NCI-H2171 (cell line): ENCODE measurements around the gene KLK10.

Experiments
- DNase-seq: peaks from one replicate; lab custom pipeline; 2025; lab: John Stamatoyannopoulos, UW

Gene KLK10

GRCh38 chr19:51025809-51026553 lies 6.5 kb upstream of the KLK10 start:
- DNase-seq = no peak

GRCh38 chr19:51025401-51025800 lies 5.9 kb upstream of the KLK10 start:
- no peak for DNase-seq

DNA sequence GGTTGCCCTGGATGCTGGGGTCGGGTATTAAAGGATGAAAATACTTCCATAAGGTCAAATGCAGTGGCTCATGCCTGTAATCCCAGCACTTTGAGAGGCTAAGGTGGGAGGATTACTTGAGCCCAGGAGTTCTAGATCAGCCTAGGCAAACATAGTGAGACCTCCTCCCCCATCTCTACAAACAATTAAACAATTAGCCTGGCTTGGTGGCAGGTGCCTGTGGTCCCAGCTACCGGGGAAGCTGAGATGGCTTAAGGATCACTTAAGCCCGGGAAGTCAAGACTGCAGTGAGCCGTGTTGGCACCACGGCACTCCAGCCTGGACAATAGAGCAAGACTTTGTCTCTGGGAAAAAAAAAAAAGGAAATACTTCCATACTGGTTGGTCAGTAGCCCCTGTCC lies 5.4 kb upstream of the KLK10 start:
- DNase-seq = no peak

- DNase-seq = no peak
Measured at GRCh38 chr19:51023946-51024345, 4.4 kb upstream of the KLK10 start.

- no peak for DNase-seq
Measured at GRCh38 chr19:51022526-51022925, 3.0 kb upstream of the KLK10 start.

DNA sequence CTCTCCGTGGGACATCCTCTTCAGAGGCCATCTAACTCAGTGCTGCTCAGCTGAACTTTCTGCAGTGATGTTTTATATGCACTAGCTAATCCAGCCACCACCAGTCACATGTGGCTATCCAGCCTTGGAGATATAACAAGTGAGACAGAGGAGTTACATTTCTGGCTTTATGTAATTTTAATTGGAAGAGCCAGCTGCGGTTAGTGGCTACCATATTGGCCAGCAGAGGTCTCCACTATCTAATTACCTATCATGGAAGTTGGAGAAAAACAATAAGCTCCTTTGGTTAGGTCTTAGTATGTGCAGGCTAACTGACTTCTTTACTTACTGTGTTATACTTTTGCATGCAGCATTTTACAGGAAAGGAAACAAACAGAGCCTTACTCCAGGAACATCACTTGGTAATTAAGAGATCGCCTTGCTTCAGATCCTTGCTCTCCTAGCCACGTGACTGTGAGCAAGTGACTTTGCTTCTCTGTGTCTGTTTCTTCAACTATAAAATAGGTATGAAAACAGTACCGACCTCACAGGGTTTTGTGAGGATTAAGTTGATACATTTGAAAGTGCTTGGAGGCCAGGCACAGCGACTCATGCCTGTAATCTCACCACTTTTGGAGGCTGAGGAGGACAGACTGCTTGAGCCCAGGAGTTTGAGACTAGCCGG lies 1.6 kb upstream of the KLK10 start:
- DNase-seq = no peak

DNA sequence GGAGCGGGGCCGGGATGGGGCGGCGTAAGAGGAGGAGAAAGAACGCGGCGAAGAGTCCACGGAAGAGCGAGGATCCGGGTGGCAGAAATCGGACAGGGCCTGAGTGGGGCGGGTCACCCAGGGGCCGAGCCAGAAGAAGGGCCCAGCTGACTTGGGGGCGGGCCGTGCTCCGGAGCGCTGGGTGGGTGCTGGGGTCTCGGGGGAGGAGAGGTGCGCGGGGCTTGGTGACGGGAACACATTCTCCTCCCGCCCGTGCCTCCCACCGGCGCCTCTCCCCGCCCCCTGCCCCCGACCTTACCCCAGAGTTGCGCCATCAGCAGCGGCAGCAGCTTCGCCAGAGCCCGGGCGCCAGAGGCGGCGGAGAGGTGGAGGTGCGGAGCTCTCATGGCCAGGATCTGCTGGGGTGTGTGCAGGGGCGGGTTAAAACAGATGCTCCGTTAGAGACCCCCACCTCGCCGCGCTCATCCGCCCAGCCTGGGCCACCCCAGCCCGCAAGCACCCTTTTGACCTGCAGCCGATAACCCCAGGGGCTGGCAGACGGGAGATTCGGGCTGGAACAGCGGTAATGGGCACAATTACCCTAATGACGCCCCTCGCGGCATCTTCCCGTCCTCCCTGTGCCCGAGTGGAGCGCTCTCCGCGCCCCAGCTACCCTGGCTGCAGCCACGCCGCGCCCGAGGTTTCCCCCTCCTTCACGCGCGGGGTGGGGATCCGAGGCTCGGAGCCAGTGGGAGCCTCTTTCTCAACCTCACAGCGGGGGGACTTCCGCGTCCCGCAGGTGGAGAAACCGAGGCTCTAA lies 565 bp downstream of the KLK10 start:
- DNase-seq = no peak

GRCh38 chr19:51016798-51017683 lies 2.5 kb downstream of the KLK10 start:
- no peak for DNase-seq

DNA sequence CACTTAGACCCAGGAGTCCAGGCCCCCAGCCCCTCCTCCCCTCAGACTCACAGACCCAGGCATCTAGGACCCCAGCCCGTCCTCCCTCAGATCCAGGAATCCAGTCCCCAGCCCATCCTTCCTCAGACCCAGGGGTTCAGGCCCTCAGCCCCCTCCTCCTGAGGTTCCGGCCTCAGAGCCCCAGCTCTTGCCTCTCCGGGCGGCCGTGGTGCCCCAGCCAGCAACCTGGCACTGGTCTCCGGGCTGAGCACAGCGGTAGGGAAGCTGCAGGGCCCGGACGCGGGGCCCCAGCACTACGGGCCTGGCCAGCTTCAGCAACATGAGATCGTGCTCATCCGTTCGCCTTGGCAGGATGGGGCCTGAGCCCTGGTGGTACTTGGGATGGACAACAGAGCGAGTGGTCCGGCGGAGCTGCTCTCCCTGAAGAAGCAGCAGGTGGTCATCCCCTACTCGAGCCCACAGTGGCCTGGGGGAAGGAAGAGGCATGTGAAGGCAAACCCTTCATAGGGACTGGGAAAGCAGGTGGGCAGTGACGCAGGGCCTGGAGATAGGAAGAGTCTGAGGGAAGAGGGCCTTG lies 3.7 kb downstream of the KLK10 start:
- DNase-seq = no peak

GRCh38 chr19:51014242-51014641 lies 5.3 kb downstream of the KLK10 start:
- no peak for DNase-seq

DNA sequence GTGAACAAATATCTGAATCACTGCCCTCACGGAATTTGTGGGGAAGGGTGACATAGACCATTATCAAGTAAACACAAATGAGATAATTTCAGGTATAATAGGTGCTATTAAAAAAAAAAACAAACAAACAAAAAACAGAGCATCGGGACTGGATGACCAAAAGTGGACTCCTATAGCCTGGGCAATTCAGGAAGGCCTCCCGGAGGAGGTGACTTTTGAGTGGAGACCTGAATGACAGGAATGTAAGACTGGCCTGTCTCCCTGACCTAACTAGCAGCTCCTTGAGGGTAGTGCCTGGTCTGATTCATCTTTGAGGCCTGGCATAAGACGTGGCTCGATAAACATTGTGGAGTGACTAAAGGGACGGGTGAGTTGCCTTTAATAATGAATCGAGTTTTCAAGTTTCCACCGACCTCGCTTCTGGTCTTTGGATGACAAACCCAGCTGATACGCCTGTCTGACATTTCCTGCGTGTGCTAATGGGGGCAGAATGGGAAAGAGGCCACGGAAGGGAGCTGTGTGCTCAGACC lies 6.8 kb downstream of the KLK10 start:
- DNase-seq = no peak

GRCh38 chr19:51010066-51010795 lies 9.3 kb downstream of the KLK10 start:
- no peak for DNase-seq

GRCh38 chr19:51009061-51009891 lies 10.2 kb downstream of the KLK10 start:
- no peak for DNase-seq

DNA sequence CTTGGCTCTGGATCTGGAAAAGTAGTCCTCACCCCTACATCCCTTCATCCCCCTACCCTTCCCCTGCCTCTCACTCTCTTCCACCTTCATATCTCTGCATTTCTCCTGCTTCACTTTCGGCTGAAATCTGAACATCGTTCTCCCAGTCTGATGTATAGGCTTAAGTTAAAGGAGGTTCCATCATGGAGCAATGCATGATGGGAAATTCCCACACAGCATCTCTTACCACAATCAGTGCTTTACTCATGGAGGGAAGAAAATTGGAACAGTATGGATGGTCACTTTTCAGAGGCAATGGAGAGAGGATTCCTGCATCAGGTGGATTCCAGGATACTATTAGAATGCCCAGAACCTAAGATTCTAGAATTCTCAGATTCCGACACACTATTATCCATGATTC lies 12.0 kb downstream of the KLK10 start:
- DNase-seq = no peak

DNA sequence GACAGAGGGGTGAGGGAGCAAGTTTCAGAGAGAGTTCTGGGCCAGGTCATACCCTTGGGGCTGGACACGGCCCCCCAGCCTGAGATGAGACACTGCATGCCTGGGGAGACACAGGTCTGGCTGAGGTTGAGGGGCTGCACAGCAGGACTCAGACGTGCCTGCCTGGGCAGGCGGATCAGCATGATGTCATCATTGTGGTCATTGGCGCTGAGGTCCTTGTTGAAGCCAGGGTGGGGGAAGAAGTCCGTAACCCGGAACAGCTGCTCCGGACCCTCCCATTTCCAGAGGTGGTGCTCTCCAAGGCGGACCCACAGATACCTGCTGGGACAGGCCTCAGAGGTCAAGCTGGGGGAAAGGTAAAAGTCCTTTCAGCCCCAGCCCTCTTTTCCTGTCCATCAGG lies 13.1 kb downstream of the KLK10 start:
- DNase-seq = no peak

GRCh38 chr19:51005248-51005647 lies 14.3 kb downstream of the KLK10 start:
- DNase-seq = no peak

- DNase-seq = no peak
Measured at GRCh38 chr19:51003316-51003715, 16.2 kb downstream of the KLK10 start.

DNA sequence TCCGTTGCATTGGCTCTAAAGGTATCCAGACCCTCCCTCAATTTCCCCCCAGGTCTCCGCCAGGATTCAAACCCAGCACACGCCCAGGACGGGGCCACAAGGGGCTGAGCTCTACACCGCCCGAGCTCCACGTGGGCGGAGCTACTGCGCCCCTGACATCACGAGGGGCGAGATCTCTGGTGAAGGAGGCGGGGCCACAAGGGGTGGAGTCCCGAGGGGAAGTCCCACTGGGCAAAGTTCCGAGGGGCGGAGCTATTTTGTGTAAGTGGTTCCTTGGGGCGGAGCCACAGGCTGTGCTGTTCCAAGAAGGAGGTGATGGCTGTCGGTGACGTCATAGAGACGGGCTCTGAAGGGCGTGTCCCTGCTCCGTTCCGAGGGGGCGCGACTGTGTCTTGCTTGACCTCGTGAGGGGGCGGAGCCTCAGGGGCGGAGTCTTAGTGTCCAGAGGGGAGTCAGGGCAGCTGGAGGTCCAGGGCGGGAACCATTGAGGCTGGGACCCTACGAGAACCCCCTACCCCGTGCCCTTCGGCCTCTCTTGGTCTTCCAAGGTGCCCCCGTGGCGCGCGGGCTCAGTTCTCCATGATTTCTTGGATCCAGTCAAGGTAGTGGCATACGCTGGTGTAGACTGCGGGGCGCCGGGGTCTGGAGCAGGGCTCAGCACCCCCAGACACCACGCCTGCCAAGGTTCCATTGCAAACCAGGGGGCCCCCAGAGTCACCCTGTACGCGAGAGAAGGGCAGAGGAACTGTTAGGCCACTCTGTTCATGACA lies 16.8 kb downstream of the KLK10 start:
- no peak for DNase-seq

- no peak for DNase-seq
Measured at GRCh38 chr19:51002089-51002532, 17.4 kb downstream of the KLK10 start.
